Left renal cortex interstitium (tissue), 4 donors: ENCODE measurements around the gene PTCHD1. TPM values are rescaled to one million over a fixed set of nuclear protein-coding genes. Genes with fewer than 3 reads are reported as not detected.

Experiments used
- DNase-seq, 4 donors: peaks; one replicate each; pipeline ENCODE4 v3.0.0-alpha.2; 2013; ENCODE audit warnings: low read depth in 4 of 4, low spot score in 2 of 4, missing footprints in 1 of 4
- polyA plus RNA-seq, 4 donors: library from polyadenylated mRNA; unstranded; fragments of 120-200 nt; gene quantifications; one replicate each; pipeline ENCODE4 v1.2.1, GENCODE V29; 2013; ENCODE audit not compliant: insufficient read length in 4 of 4

Gene PTCHD1
- polyA plus RNA-seq, 4 donors, result 0.47 to 0.60 (median 0.53) TPM

DNA sequence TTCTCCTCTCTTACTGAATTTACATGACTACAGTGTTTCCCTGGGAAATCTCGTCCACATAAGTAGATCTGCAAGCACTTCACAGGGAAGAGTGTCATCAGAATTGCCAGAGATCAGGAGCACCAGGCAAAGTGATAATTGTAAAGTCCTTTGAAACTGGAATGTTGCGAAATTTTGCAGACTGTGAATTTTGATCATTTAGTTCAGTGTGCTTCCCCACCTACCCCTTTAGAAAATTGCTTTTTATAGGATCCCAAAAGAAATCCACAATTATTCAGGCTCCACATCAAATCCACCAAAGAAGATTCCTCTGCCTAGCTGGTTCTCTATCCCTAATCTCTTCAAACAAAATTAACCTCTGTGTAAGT lies 10.2 kb downstream of the PTCHD1 start:
- DNase-seq, result no peak

- DNase-seq, result no peak
Measured at GRCh38 chrX:23356189-23356588, 21.5 kb downstream of the PTCHD1 start.

- DNase-seq, result no peak
Measured at GRCh38 chrX:23364416-23364815, 29.8 kb downstream of the PTCHD1 start.

GRCh38 chrX:23365541-23365940 lies 30.9 kb downstream of the PTCHD1 start:
- DNase-seq, result no peak

GRCh38 chrX:23366914-23367313 lies 32.3 kb downstream of the PTCHD1 start:
- no peak for DNase-seq

- DNase-seq, result no peak
Measured at GRCh38 chrX:23369027-23369426, 34.4 kb downstream of the PTCHD1 start.

DNA sequence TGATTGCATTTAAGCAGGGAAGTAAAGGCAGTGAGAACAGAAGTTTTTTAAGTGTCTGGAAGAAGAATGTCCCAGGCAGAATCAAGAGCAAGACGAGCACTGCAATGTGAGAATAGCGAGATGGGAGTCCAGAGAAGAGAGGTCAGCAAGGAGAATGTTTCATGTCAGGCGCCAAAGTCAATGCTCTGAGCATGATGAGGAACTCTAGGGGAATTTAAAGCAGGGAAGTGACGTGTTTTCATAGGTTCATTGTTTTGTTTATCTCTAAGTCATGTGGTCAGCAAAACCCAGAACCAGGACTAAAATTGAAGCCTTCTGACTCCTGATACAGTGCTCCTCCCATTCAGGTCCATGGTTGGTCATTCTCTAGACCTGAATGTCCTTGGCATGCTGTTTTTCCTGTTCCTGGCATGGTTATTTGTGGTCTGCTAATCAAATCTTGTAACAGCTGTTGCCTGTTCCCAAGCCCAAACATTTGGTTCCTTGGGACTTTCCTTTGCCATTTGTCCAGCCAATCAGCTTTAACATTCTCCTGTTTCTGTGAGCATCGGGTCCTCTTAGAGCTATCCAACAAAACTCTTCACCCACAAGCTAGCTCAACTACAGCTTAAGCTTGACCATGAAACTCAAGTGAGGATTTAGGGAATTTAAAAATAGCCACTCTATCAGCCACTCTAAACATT lies 37.7 kb downstream of the PTCHD1 start:
- no peak for DNase-seq

GRCh38 chrX:23373129-23373804 lies 38.6 kb downstream of the PTCHD1 start:
- DNase-seq, result no peak

GRCh38 chrX:23374291-23374690 lies 39.6 kb downstream of the PTCHD1 start:
- no peak for DNase-seq

GRCh38 chrX:23376581-23376980 lies 41.9 kb downstream of the PTCHD1 start:
- no peak for DNase-seq

GRCh38 chrX:23380581-23380980 lies 45.9 kb downstream of the PTCHD1 start:
- DNase-seq, result no peak

GRCh38 chrX:23381099-23382087 lies 46.7 kb downstream of the PTCHD1 start:
- no peak for DNase-seq

GRCh38 chrX:23382572-23382971 lies 47.9 kb downstream of the PTCHD1 start:
- DNase-seq, result no peak

DNA sequence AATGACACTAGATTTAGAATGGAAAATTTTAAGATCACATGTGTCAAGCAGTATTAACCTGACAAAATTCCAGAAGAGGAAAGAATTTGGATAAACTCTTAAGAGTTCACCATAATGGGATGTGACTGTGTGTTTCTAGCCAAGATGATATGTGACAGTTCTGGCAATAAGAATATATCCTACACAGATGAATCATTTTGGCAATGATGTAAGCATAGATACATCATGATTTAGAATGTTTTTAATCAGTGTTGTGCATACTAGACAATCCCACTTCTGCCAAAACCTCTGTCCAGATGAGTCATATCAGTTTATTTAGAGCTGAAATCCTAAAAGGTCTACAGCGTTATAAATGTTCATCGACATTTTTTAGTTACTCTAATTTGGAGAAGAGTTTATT lies 48.8 kb downstream of the PTCHD1 start:
- no peak for DNase-seq

DNA sequence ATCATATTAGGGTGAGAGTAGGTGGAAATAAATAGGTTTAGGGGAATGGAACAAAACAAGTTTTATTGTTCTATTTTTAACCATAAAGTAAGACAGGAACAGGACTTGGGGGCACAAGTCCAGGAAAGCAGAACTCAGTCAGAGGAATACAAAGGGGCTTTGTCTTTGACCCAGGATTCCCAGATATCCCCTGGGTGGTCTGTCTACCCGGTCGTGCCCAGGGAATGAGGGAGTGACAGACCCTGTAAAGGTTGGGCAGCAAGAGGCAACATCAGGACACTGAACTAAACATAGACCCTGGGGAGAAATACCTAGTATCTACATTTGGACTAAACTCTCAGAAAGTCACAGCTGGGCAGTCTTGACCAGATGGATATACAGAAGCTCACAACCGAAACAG lies 50.6 kb downstream of the PTCHD1 start:
- DNase-seq, result no peak

GRCh38 chrX:23386260-23386659 lies 51.6 kb downstream of the PTCHD1 start:
- DNase-seq, result no peak

GRCh38 chrX:23386726-23387125 lies 52.1 kb downstream of the PTCHD1 start:
- no peak for DNase-seq

DNA sequence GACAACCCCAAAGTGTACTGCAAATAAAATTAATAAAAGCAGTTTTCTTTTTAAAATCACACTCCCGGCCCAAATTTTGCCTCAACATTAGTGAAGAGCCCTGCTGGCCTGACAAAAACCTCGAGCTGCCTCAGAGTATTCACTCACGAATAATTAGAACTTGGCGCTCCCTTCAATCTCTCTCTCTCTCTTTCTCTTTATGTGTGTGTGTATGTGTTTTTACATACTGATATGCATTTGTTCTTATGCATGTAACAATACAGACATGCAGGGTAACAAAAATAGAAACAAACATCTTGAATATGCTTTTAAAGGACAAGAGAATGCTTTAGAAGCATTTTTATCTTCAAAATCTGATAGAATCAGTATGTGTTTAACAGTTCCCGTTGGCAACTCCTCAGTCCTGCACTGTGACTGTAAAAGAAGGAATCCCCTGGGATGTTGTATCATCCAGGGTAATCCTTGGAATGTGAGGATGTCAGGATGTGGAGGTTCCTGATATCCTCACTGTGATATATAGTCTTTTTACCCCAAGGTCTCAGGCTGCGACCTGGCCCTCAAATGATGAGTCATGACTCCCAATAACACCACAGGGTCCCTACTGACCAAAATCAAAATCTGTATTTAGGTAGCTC lies 53.0 kb downstream of the PTCHD1 start:
- DNase-seq, result no peak

DNA sequence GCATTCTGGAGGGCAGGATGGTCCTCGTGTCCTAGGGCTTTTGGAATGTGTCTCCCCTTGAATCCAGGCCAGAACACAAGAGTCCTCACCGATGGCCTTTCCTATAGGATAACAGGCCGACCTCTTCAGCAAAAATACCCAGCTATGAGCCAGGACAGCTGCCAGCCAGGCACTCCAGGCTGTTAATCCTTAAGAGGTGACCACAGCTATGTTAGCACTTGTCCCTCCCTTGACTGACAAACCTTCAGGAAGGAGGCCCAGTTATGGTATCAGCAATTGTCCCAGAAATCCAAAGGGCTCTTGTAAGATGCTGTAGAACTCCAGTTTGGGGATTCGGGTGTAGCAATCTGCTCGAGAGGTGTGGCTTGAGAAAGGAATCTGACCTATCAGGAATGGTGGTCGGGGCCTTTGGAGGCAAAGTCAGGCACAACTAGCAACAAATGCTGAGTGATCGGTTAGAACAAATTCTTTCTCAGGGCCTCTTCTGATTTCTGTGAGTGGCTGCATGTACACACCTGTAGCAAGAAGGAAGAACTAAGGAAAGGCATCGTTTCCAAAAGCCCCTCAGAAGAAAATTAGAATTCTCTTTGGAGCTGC lies 54.6 kb downstream of the PTCHD1 start:
- no peak for DNase-seq

- DNase-seq, result peak in 1 of 4 donors; percentile 14
Measured at GRCh38 chrX:23390979-23391378, 56.3 kb downstream of the PTCHD1 start.
